Neural cell (in vitro differentiated cells): ENCODE data around the gene PGM5.
"Not testable (repeated sequence)": the region's sequence is repeated elsewhere in the genome, so short reads cannot be mapped to it uniquely, and the experiment has no call there.

Source experiments
- CTCF ChIP-seq: fragments of 450-650 bp; IDR thresholded peaks from 2 replicates; pipeline ENCODE4 v1.5.1; 2014; ENCODE audit warnings: antibody characterized with exemption, mild to moderate bottlenecking, moderate library complexity; ENCODE audit not compliant: poor library complexity, severe bottlenecking
- TAF1 ChIP-seq: IDR thresholded peaks from 2 replicates; pipeline ENCODE4 v1.6.1; 2012; ENCODE audit warnings: low read depth

- TF ChIP-seq TAF1, CTCF: not testable (repeated sequence)
Measured at GRCh38 chr9:68404421-68405185, 48.2 kb downstream of the PGM5 start.
